CD4-positive, alpha-beta T cell (primary cell): Measurements from ENCODE around the gene TMEM131L. TPM values are rescaled to one million over a fixed set of nuclear protein-coding genes. Genes with fewer than 3 reads are reported as not detected.
A peak's percentile ranks its signal among the peaks of the same experiment; 100 is the strongest.

ENCODE experiments used
- ATAC-seq: fragments of 200-7000 bp; cut with Tn5 transposase; one replicate; pipeline ENCODE4 v1.10.0; 2022; ENCODE audit warnings: mild to moderate bottlenecking; ENCODE audit not compliant: poor library complexity
- CTCF ChIA-PET: fragments of 350-600 bp; sonication (Branson Sonifier 250); formaldehyde crosslinking; loops from one replicate; lab custom pipeline; 2021; ENCODE audit warnings: antibody characterized with exemption, inconsistent platforms; lab: Charles Lee
- POLR2A ChIA-PET: fragments of 350-600 bp; sonication (Branson Sonifier 250); formaldehyde crosslinking; loops from one replicate; lab custom pipeline; 2021; ENCODE audit warnings: antibody characterized with exemption, inconsistent platforms; lab: Charles Lee
- DNase-seq, 14 experiments: peaks; one replicate each; pipeline ENCODE4 v3.0.0-alpha.2; 2013 to 2020; ENCODE audit warnings: mixed read lengths in 2 of 14
- H3K27ac ChIP-seq, 2 donors: one replicate each; pipeline versions ENCODE4 v1.5.1 to v1.7.0; 2013; ENCODE audit warnings: low read length in 2 of 2, low read depth in 1 of 2, mild to moderate bottlenecking in 1 of 2
- H3K27me3 ChIP-seq, 2 experiments: 1 replicate in 1 of 2; 2 replicates in 1 of 2; pipeline versions ENCODE4 v1.6.1 to v1.7.0; 2013; ENCODE audit warnings: low read length in 2 of 2, control low read depth in 1 of 2, mild to moderate bottlenecking in 1 of 2, moderate library complexity in 1 of 2; ENCODE audit not compliant: insufficient read depth in 2 of 2, control insufficient read depth in 1 of 2
- H3K36me3 ChIP-seq: one replicate; pipeline ENCODE4 v1.6.1; 2013; ENCODE audit warnings: low read length, control low read depth; ENCODE audit not compliant: insufficient read depth
- H3K4me1 ChIP-seq: one replicate; pipeline ENCODE4 v1.6.1; 2013; ENCODE audit warnings: low read length, control low read depth; ENCODE audit not compliant: insufficient read depth
- H3K4me3 ChIP-seq: one replicate; pipeline ENCODE4 v1.5.1; 2013; ENCODE audit warnings: mild to moderate bottlenecking, low read length, moderate library complexity
- H3K9me3 ChIP-seq, 2 experiments: 1 replicate in 1 of 2; 2 replicates in 1 of 2; pipeline versions ENCODE4 v1.6.1 to v1.7.0; 2013; ENCODE audit warnings: low read length in 2 of 2, mild to moderate bottlenecking in 2 of 2, control low read depth in 1 of 2, moderate library complexity in 1 of 2; ENCODE audit not compliant: control insufficient read depth in 1 of 2, insufficient read depth in 1 of 2
- H3K27ac Mint-ChIP-seq: one replicate; pipeline ENCODE4 v1.8.0; 2020; ENCODE audit warnings: mixed read lengths
- H3K27me3 Mint-ChIP-seq: one replicate; pipeline ENCODE4 v1.8.0; 2021; ENCODE audit warnings: mixed read lengths
- H3K36me3 Mint-ChIP-seq: one replicate; pipeline ENCODE4 v1.8.0; 2021; ENCODE audit warnings: low read depth, mixed read lengths
- H3K4me1 Mint-ChIP-seq: one replicate; pipeline ENCODE4 v1.8.0; 2021; ENCODE audit warnings: low read depth, mixed read lengths
- H3K4me3 Mint-ChIP-seq: one replicate; pipeline ENCODE4 v1.8.0; 2020; ENCODE audit warnings: mild to moderate bottlenecking, mixed read lengths
- H3K9me3 Mint-ChIP-seq: one replicate; pipeline ENCODE4 v1.8.0; 2020; ENCODE audit warnings: mixed read lengths
- intact Hi-C, 2 experiments: fragments of 100-400 bp; cut with DNase I in 1 of 2; cut with micrococcal nuclease in 1 of 2; formaldehyde crosslinking; loops; one replicate each; pipeline versions ENCODE4 v1.15.1 to v1.9.0; 2023 to 2025; cut with DNase I, micrococcal nuclease
- total RNA-seq, 174 experiments: library from RNA in 2 of 174; stranded (reverse) in 2 of 174; gene quantifications; one replicate each; pipeline ENCODE4 v1.2.3 and lab custom pipeline; 2021 to 2026
- TF ChIP-seq, protein P1 (sequence below): fragments of 200-600 bp; IDR thresholded peaks from one replicate; pipeline ENCODE4 v1.8.0; 2022; ENCODE audit warnings: antibody characterized with exemption, mild to moderate bottlenecking

Gene TMEM131L
- total RNA-seq, 2 experiments from 2014 or later, result 101 to 106 TPM

DNA sequence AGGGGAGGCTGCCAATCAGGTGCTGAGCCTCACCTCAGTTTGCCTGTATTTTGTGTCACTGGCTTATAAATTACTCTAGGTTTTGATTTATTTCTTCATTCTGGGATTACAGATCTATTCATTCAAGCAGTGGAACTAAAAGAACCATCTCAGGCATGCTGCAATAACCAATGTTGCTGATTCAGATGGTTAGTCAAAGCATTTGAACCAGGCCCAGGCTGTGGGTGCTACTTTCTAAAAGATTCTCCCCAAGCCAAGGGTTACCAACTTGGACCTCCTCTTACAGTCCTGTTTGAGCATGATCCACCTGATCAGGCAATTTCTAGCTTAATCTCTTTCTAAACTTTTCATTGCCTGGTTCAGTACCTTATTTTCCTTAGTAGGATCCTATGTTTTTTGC lies 67.2 kb downstream of the TMEM131L start:
- DNase-seq (no peak), ATAC-seq (no peak)
- H3K4me3 ChIP-seq, result no peak overlapping the region
- H3K27ac Mint-ChIP-seq, result peak overlapping the region; percentile 91
- H3K4me1 Mint-ChIP-seq, result peaks cover 98% of the 10 kb centered on the region
- H3K9me3 ChIP-seq, result no peaks in the 10 kb centered on the region
- TF ChIP-seq, protein P1, sequence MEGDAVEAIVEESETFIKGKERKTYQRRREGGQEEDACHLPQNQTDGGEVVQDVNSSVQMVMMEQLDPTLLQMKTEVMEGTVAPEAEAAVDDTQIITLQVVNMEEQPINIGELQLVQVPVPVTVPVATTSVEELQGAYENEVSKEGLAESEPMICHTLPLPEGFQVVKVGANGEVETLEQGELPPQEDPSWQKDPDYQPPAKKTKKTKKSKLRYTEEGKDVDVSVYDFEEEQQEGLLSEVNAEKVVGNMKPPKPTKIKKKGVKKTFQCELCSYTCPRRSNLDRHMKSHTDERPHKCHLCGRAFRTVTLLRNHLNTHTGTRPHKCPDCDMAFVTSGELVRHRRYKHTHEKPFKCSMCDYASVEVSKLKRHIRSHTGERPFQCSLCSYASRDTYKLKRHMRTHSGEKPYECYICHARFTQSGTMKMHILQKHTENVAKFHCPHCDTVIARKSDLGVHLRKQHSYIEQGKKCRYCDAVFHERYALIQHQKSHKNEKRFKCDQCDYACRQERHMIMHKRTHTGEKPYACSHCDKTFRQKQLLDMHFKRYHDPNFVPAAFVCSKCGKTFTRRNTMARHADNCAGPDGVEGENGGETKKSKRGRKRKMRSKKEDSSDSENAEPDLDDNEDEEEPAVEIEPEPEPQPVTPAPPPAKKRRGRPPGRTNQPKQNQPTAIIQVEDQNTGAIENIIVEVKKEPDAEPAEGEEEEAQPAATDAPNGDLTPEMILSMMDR, result no peak
- intact Hi-C loops, result no loop called here
- H3K27ac ChIP-seq, result peak overlapping the region; percentile 16
- peaks cover 47% of the 10 kb centered on the region for H3K36me3 Mint-ChIP-seq
- peak overlapping the region; percentile 6 for H3K4me3 Mint-ChIP-seq
- ChIA-PET POLR2A (interaction anchor here (1.0 to 5.6 kb wide), 6 partner anchors 10 to 66 kb away, joined by 3 to 23 read pairs (median 6); no protein-coding TSS in a partner anchor), CTCF (interaction anchor here (1.7 kb wide), 1 partner anchor 41 kb away, joined by 4 read pairs; no protein-coding TSS in a partner anchor)
- H3K27me3 Mint-ChIP-seq, result no peaks in the 10 kb centered on the region
- peaks cover 79% of the 10 kb centered on the region for H3K4me1 ChIP-seq
- no peaks in the 10 kb centered on the region for H3K27me3 ChIP-seq
- H3K36me3 ChIP-seq, result peaks cover 24% of the 10 kb centered on the region
- H3K9me3 Mint-ChIP-seq, result no peaks in the 10 kb centered on the region

DNA sequence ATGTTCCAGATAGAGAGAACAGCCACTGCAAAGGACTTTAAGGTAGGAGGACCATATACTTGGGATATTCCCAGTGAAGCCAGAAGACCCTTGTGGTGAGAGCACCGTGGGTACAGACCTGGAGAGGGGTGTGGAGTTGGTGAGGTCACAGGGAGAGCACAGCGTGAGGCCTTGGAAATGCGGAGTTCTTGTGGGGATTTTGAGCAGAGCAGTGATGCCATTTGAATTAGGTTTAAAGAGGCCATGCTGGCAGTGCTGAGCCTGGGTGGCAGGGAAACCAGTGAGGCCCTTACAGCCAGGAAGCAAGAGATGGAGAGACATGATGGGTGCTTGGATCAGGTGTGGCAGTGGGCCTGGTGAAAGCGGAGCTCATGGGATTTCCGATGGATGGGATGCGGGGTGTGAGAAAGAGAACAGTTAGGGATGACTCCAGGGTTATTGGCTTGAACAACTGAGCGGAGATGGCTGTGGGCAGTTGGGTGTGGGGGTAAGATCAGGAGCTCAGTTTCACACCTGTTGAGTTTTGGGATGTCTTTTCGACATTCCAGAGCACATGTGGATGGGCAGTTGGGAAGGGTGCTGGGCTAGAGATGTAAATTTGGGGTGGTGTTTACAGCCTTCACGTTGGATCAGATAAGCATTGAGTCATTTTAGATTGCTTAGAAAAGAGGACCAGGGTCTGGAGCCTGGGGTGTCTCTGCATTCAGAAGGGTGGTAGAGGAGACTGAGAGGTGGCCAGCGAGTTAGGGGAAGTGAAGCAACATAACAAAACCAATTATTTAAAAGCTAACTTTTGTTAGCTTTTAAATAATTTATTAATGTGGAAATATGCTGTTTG lies 68.9 kb downstream of the TMEM131L start:
- H3K36me3 ChIP-seq, result peaks cover 29% of the 10 kb centered on the region
- peaks cover 52% of the 10 kb centered on the region for H3K36me3 Mint-ChIP-seq
- CTCF ChIA-PET, result interaction anchor here (1.4 to 2.8 kb wide), 7 partner anchors 11 to 102 kb away, joined by 3 to 12 read pairs (median 5); partner anchors contain the start of gene TMEM131L
- H3K9me3 Mint-ChIP-seq, result no peaks in the 10 kb centered on the region
- no peak overlapping the region for H3K4me3 ChIP-seq
- no peaks in the 10 kb centered on the region for H3K27me3 Mint-ChIP-seq
- peak overlapping the region; percentile 91 for H3K27ac Mint-ChIP-seq
- POLR2A ChIA-PET, result interaction anchor here (0.9 to 5.6 kb wide), 7 partner anchors 13 to 68 kb away, joined by 3 to 18 read pairs (median 5); partner anchors contain the start of gene TMEM131L
- peak overlapping the region; percentile 49 to 52 for H3K27ac ChIP-seq
- peak overlapping the region; percentile 68 for H3K4me3 Mint-ChIP-seq
- DNase-seq, result no peak
- H3K9me3 ChIP-seq, result no peaks in the 10 kb centered on the region
- H3K4me1 Mint-ChIP-seq, result peaks cover 94% of the 10 kb centered on the region
- TF ChIP-seq, protein P1, result no peak
- H3K4me1 ChIP-seq, result peaks cover 77% of the 10 kb centered on the region
- intact Hi-C loops, result no loop called here
- no peaks in the 10 kb centered on the region for H3K27me3 ChIP-seq
- ATAC-seq, result no peak

DNA sequence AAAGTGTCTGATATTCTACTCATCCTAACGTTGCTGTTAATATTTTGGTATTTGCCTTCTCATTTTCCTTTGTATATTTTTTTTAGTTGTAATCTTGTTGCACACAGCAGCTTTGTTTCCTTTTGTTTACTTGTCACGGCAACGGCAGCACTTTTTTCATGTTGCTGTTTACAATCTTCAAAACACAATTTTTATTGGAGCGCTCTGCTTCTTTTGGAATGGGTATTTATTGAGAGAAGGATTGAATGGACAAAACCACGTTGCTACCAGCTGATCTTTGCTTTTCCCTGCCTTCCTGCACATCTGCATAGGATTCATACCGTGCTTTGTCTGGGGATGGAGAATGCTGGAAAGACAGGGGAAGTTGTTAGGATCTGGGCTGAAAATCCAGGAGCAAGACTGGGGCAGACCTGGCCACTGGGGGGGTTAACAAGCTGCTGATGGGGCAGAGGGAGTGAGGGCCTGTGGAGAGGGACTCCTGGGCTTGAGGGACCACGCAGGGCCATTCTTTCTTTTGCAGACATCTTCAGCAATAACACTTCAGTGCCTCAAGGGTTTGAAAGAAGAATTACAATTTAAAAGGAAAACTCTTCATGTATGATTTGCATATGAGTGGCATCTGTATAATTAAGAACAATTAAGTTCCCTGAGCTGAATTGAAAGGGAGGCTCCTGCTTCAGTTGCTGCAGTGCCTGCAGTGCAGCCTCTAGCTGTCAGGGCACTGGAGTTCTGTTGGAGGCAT lies 69.8 kb downstream of the TMEM131L start:
- peaks cover 29% of the 10 kb centered on the region for H3K36me3 ChIP-seq

More for the DNA sequence above, 69.8 kb downstream of the TMEM131L start:
- peak overlapping the region; percentile 91 for H3K27ac Mint-ChIP-seq
- CTCF ChIA-PET, result interaction anchor here (1.2 to 2.8 kb wide), 11 partner anchors 12 to 103 kb away, joined by 3 to 12 read pairs (median 5); partner anchors contain the start of gene TMEM131L
- intact Hi-C loops, result no loop called here
- no peaks in the 10 kb centered on the region for H3K27me3 Mint-ChIP-seq
- DNase-seq (peak in 3 of 14 experiments; percentile 33 to 51 (median 45)), ATAC-seq (peak; percentile 62)
- Histone ChIP-seq H3K4me3 (no peak overlapping the region), H3K27me3 (no peaks in the 10 kb centered on the region), H3K9me3 (no peaks in the 10 kb centered on the region), H3K27ac (peak overlapping the region; percentile 52 to 64), H3K4me1 (peaks cover 68% of the 10 kb centered on the region)
- POLR2A ChIA-PET, result interaction anchor here (0.9 to 5.6 kb wide), 6 partner anchors 14 to 69 kb away, joined by 3 to 18 read pairs (median 8); partner anchors contain the start of gene TMEM131L
- peaks cover 58% of the 10 kb centered on the region for H3K36me3 Mint-ChIP-seq
- H3K9me3 Mint-ChIP-seq, result no peaks in the 10 kb centered on the region
- H3K4me1 Mint-ChIP-seq, result peaks cover 94% of the 10 kb centered on the region
- peak overlapping the region; percentile 82 for H3K4me3 Mint-ChIP-seq
- TF ChIP-seq, protein P1, result no peak
